ENCODE data around the gene CDC42SE2.

CDC42SE2 gene

DNA sequence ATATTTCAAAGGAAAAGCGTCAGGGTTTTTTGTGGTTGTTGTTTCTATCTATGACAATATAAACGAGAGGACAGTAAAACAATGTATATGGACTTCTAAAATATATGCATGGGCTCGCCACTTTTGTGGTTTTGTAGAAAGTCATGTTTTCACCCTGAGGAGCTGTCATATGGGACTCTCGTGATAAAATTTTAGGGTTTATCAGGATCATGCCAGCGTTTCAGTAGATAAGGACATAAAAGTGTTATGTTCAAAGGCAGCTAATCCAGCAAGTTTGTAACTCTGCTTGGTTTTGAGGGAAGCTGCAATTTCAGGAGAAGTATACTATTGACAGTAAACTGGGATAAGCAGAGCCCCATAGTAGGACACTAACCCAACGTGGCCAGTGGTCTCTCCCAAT is 120.3 kb downstream of the CDC42SE2 start:
- TF ChIP-seq, protein P1, sequence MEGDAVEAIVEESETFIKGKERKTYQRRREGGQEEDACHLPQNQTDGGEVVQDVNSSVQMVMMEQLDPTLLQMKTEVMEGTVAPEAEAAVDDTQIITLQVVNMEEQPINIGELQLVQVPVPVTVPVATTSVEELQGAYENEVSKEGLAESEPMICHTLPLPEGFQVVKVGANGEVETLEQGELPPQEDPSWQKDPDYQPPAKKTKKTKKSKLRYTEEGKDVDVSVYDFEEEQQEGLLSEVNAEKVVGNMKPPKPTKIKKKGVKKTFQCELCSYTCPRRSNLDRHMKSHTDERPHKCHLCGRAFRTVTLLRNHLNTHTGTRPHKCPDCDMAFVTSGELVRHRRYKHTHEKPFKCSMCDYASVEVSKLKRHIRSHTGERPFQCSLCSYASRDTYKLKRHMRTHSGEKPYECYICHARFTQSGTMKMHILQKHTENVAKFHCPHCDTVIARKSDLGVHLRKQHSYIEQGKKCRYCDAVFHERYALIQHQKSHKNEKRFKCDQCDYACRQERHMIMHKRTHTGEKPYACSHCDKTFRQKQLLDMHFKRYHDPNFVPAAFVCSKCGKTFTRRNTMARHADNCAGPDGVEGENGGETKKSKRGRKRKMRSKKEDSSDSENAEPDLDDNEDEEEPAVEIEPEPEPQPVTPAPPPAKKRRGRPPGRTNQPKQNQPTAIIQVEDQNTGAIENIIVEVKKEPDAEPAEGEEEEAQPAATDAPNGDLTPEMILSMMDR (IDR thresholded peaks at IDR 0.05): no peak

DNA sequence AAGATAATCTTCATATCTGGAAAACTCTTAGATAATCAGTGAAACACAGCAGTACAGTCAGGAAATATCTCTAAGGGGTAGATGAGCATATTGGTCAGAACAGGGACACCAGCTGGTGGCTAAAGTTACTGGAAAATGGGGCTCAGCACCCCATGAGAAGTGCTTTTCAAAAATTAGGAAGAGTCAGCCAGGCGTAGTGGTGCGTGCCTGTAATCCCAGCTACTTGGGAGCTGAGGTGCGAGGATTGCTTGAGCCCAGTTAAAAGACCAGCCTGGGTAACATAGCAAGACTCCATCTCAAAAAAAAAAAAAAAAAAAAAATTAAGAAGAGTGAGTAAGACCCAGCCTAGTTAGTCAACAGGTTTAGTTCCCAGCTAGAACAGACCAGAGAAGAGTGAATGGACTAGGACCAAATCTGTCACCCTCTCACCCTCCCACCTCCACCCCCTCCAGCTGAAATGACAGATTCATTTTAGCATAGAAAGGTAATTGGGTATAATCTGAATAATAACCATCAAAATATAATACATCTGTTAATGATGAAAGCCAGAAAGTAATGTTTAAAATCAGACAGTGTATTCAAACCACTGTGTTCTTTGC is 120.9 kb downstream of the CDC42SE2 start:
- TF ChIP-seq, protein P1 (IDR thresholded peaks at IDR 0.05): no peak

DNA sequence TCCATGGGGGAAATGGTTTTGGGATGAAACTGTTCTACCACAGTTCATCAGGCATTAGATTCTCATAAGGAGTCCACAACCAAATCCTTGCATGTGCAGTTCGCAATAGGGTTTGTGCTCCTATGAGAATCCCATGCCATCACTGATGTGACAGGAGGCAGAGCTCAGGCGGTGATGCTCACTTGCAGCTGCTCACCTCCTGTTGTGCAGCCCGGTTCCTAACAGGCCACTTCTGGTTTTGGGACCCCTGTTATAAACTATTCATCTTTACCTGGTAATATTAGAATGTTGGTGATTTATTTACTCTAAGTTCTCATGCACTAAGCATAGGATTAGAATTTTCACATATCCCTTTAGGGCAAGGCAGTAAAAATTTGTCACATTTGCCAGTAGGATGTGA is 122.3 kb downstream of the CDC42SE2 start:
- TF ChIP-seq, protein P1 (IDR thresholded peaks at IDR 0.05): no peak

DNA sequence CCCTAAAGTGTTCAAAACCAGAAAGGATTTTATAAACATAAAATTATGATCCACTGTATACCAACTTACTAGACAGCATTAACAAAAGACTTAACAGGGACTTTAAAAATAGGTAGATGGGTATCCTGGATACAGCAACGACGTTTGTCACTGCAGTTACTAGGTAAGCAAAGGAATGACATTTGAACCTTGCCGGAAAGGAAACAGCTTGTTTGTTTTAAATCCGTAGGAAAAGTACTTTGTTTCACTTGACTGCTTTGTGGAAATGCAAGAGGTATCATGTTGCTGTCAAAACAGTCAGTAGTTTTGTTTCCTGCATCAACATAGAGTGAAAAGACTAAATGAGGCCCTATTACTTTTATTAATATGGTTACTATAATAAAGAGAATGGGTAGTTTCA is 122.9 kb downstream of the CDC42SE2 start:
- TF ChIP-seq, protein P1 (IDR thresholded peaks at IDR 0.05): no peak

DNA sequence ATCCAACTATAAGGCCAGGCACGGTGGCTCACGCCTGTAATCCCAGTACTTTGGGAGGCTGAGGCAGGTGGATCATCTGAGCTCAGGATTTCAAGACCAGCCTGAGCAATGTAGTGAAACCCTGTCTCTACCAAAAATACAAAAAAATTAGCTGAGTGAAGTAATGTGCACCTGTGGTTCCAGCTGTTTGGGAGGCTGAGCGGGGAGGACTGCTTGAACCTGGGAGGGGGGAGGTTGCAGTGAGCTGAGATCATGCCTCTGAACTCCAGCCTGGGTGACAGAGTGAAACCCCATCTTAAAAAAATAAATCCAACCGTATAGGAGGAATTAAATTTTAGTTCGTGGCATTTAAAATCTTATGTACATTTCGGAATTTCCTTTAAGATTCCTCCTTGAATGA is 123.4 kb downstream of the CDC42SE2 start:
- TF ChIP-seq, protein P1 (IDR thresholded peaks at IDR 0.05): no peak

DNA sequence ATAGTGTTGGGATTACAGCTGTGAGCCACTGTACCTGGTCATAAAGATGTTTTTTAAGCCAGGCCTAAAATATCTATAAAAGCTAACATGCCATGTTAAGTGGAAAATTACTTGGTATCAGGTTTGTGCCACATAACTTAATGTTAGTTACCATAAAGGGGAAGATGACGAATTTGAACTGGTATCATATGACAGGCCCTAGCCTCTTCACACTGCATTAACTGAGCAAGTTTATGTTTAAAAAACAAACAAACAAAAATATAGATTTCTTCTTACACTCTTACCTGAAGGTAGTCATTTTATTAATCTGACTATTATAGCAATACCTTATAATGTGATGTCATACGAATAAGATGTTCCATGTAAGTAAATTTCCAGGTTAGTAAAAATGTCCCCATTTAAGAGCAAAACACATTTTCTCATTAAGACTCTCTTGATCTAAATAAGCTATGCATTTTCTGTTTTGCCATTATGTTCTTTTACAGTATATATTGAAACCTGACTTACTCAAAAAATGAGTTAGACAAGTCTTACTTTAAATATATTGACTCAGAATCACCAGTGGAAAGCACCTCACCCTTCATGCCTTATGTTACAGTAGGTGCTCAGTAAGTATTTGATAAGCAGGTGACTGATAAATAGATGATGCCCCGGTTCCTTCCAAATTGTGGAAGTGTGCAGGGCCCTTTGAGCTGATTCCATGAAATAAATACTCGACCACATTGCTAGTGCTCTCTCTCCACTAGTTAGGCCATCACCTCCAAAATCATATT is 125.4 kb downstream of the CDC42SE2 start:
- TF ChIP-seq, protein P1 (IDR thresholded peaks at IDR 0.05): no peak

DNA sequence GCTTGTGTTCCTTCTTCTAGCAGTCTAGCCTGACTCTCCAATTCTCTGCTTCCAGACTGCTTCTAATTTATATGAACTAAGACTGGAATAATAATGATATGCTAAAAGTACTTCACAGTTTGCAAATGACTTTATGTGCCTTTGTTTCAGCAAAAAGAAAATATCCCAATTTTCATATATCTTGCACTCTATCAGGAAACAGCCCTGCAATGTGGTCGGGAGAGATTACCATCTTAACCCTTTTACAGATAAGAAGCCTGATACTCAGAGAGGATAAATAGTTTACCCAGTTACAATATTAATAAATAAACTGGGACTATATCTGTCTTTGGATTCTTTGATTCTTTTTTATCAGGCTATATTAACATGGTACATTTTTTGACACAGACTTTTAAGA is 126.0 kb downstream of the CDC42SE2 start:
- TF ChIP-seq, protein P1 (IDR thresholded peaks at IDR 0.05): no peak

All from LNCAP (cell line).